ENCODE measurements around the gene RAB40C. TPM values are rescaled to one million over a fixed set of nuclear protein-coding genes. Genes with fewer than 3 reads are reported as not detected.

Gene RAB40C
- polyA plus RNA-seq, 1 donor (not counting 4 experiments of a cell fraction or from before 2014, with no cell fraction given), result 4.0 TPM

GRCh38 chr16:622920-623280, 33.0 kb downstream of the RAB40C start:
- no peak for DNase-seq (ENCODE audit: low read depth, low spot score)
- Histone ChIP-seq H3K4me2 (ENCODE audit: control insufficient read depth, extremely low read depth, insufficient read depth, low read depth, low read length) (peak overlapping the region; percentile 84), H3K9ac (ENCODE audit: control insufficient read depth, extremely low read depth, insufficient read depth, low read length) (peak overlapping the region; percentile 22), H3K9me3 (ENCODE audit: control insufficient read depth, low read depth, low read length) (no peaks in the 10 kb centered on the region), H3K79me2 (ENCODE audit: control insufficient read depth, insufficient read depth, low read length) (no peaks in the 10 kb centered on the region), H3K27me3 (ENCODE audit: control insufficient read depth, extremely low read depth, insufficient read depth, low read length) (peaks cover 21% of the 10 kb centered on the region), H2AFZ (ENCODE audit: control insufficient read depth, low read length) (no peak overlapping the region), H3K36me3 (ENCODE audit: control insufficient read depth in 2 of 2, extremely low read depth in 1 of 2, insufficient read depth in 2 of 2, low read length in 2 of 2) (peaks cover 2 to 3% of the 10 kb centered on the region in 2 experiments), H3K4me1 (ENCODE audit: control insufficient read depth, extremely low read depth, insufficient read depth, low read length) (peaks cover 32% of the 10 kb centered on the region), H4K20me1 (ENCODE audit: control insufficient read depth, extremely low read depth, insufficient read depth, low read length) (peaks cover 11% of the 10 kb centered on the region), H3K9me1 (ENCODE audit: control insufficient read depth, extremely low read depth, insufficient read depth, low read length) (no peaks in the 10 kb centered on the region), H3K4me3 (ENCODE audit: control insufficient read depth in 2 of 3, extremely low read depth in 1 of 3, insufficient read depth in 2 of 3, low read depth in 1 of 3, low read length in 3 of 3) (peak overlapping the region in 1 of 3 experiments; percentile 32), H3K27ac (ENCODE audit: control insufficient read depth, insufficient read depth, low read length) (no peak overlapping the region)
- dilution Hi-C loops (cut with MboI; ENCODE audit: extremely low pct_ligation_motif_present, low sequenced_read_pairs), result no loop called here
- FAIRE-seq, result no peak
- no peak for TF ChIP-seq EZH2 (IDR thresholded peaks at IDR 0.05; ENCODE audit: low read length)
- no peak for TF ChIP-seq CTCF (optimal IDR thresholded peaks at IDR 0.05 in 1 of 3, IDR thresholded peaks at IDR 0.05 in 1 of 3, conservative IDR thresholded peaks at IDR 0.05 in 1 of 3; ENCODE audit: extremely low read depth in 1 of 3, insufficient read depth in 2 of 3, low read length in 3 of 3)

- Histone ChIP-seq H3K9ac (ENCODE audit: control insufficient read depth, extremely low read depth, insufficient read depth, low read length) (no peak overlapping the region), H3K9me1 (ENCODE audit: control insufficient read depth, extremely low read depth, insufficient read depth, low read length) (no peaks in the 10 kb centered on the region), H3K36me3 (ENCODE audit: control insufficient read depth in 2 of 2, extremely low read depth in 1 of 2, insufficient read depth in 2 of 2, low read length in 2 of 2) (peaks cover 2 to 3% of the 10 kb centered on the region in 2 experiments), H2AFZ (ENCODE audit: control insufficient read depth, low read length) (no peak overlapping the region), H3K4me2 (ENCODE audit: control insufficient read depth, extremely low read depth, insufficient read depth, low read depth, low read length) (no peak overlapping the region), H4K20me1 (ENCODE audit: control insufficient read depth, extremely low read depth, insufficient read depth, low read length) (peaks cover 11% of the 10 kb centered on the region), H3K9me3 (ENCODE audit: control insufficient read depth, low read depth, low read length) (no peaks in the 10 kb centered on the region), H3K4me1 (ENCODE audit: control insufficient read depth, extremely low read depth, insufficient read depth, low read length) (peaks cover 32% of the 10 kb centered on the region), H3K27ac (ENCODE audit: control insufficient read depth, insufficient read depth, low read length) (no peak overlapping the region), H3K79me2 (ENCODE audit: control insufficient read depth, insufficient read depth, low read length) (no peaks in the 10 kb centered on the region), H3K4me3 (ENCODE audit: control insufficient read depth in 2 of 3, extremely low read depth in 1 of 3, insufficient read depth in 2 of 3, low read depth in 1 of 3, low read length in 3 of 3) (no peak overlapping the region), H3K27me3 (ENCODE audit: control insufficient read depth, extremely low read depth, insufficient read depth, low read length) (peaks cover 19% of the 10 kb centered on the region)
- no peak for TF ChIP-seq CTCF (optimal IDR thresholded peaks at IDR 0.05 in 1 of 3, IDR thresholded peaks at IDR 0.05 in 1 of 3, conservative IDR thresholded peaks at IDR 0.05 in 1 of 3; ENCODE audit: extremely low read depth in 1 of 3, insufficient read depth in 2 of 3, low read length in 3 of 3)
- no peak for TF ChIP-seq EZH2 (IDR thresholded peaks at IDR 0.05; ENCODE audit: low read length)
- FAIRE-seq (no peak), DNase-seq (ENCODE audit: low read depth, low spot score) (no peak)
- dilution Hi-C loops (cut with MboI; ENCODE audit: extremely low pct_ligation_motif_present, low sequenced_read_pairs), result no loop called here
Measured at GRCh38 chr16:624526-625070, 34.7 kb downstream of the RAB40C start.

Measured in keratinocyte (primary cell).